Measurements from ENCODE around the gene STAT3.

Gene STAT3

DNA sequence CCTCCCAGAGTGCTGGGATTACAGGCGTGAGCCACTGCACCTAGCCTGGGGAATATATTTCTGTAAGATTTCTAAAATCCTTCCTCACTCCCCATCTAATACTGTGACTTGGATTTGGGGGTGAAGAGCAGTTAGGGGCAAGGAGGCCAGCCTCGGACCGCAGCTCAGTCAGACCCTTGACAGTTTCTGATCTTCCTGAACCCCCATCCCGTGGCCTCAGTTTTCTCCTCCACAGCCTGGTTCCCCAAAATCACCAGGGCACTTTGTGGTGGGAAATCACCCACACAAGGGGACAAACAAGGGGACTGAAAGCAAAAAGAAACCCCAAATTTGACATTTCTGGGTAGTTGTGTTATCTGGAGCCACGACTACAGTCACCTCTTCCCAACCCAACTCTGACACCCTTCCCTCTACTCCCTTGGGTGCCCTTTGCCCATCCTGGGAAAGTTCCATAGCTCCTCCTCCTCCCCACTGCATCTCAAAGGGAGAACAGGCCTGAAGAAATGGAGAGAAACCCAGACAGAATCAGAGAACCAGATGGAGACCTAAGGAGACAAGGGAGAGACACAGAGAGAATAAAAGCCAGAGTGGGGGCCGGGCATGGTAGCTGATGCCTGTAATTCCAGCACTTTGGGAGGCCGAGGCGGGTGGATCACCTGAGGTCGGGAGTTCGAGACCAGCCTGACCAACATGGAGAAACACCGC, 102.7 kb downstream of the STAT3 start:
- DNase-seq (ENCODE audit: insufficient read length) (no peak), FAIRE-seq (no peak)
- TF ChIP-seq POLR2A (IDR thresholded peaks at IDR 0.05; ENCODE audit: low read depth, low read length) = no peak

- TF ChIP-seq POLR2A (IDR thresholded peaks at IDR 0.05; ENCODE audit: low read depth, low read length) = no peak
- TF ChIP-seq TAF1 (IDR thresholded peaks at IDR 0.05; ENCODE audit: borderline replicate concordance, low read depth, low read length) = no peak
- no peak for TF ChIP-seq POLR2AphosphoS5 (IDR thresholded peaks at IDR 0.05; ENCODE audit: low read depth, low read length)
- no peak for FAIRE-seq
Observed at GRCh38 chr17:42284566-42284965, 103.7 kb downstream of the STAT3 start.

GRCh38 chr17:42284024-42284369, 104.2 kb downstream of the STAT3 start:
- TF ChIP-seq TAF1 (IDR thresholded peaks at IDR 0.05; ENCODE audit: borderline replicate concordance, low read depth, low read length) = no peak
- TF ChIP-seq POLR2AphosphoS5 (IDR thresholded peaks at IDR 0.05; ENCODE audit: low read depth, low read length) = no peak
- TF ChIP-seq POLR2A (IDR thresholded peaks at IDR 0.05; ENCODE audit: low read depth, low read length) = no peak
- no peak for FAIRE-seq
- DNase-seq (ENCODE audit: insufficient read length) = no peak

More at GRCh38 chr17:42284566-42284965, 103.7 kb downstream of the STAT3 start:
- no peak for DNase-seq (ENCODE audit: insufficient read length)

DNA sequence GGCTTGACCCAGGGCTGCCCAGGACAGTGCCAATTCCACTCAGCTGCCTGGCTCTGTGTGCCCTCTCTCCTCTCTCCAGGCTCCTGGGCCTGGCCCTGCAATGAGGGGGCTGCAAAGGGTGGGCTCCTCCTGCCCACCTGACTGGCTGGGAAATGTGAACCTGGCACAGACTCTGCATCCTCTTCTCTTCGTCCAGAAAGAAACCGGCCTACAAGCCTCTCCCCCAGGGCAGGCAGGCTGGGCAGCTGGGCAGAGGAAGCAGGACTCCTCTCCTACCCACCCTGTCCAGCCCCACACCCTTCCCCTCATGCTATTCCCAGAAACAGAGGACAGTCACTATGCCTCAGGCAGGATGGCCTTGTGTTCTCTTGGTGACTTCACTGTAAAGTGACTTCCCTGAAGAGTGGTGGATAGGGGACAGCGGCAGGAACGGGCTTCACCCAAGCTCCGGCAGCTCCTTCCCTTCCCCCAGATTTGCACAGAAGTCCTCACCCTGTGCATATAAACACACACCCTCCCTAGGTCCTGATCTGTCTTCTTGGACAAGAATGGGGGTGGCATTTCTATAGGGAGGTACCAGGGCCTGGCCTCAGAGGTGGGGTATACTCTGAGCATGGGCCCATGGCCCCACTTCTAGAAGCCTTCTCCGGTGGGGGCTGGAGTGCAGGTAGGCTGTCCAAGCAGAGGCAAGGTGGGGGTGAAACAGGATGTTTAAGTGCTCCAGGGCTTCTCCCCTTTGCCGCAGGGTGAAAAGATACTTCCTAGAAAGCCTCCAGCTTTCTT, 104.8 kb downstream of the STAT3 start:
- FAIRE-seq = no peak
- no peak for TF ChIP-seq TAF1 (IDR thresholded peaks at IDR 0.05; ENCODE audit: borderline replicate concordance, low read depth, low read length)
- no peak for TF ChIP-seq POLR2A (IDR thresholded peaks at IDR 0.05; ENCODE audit: low read depth, low read length)
- no peak for TF ChIP-seq POLR2AphosphoS5 (IDR thresholded peaks at IDR 0.05; ENCODE audit: low read depth, low read length)
- DNase-seq (ENCODE audit: insufficient read length) = no peak

DNA sequence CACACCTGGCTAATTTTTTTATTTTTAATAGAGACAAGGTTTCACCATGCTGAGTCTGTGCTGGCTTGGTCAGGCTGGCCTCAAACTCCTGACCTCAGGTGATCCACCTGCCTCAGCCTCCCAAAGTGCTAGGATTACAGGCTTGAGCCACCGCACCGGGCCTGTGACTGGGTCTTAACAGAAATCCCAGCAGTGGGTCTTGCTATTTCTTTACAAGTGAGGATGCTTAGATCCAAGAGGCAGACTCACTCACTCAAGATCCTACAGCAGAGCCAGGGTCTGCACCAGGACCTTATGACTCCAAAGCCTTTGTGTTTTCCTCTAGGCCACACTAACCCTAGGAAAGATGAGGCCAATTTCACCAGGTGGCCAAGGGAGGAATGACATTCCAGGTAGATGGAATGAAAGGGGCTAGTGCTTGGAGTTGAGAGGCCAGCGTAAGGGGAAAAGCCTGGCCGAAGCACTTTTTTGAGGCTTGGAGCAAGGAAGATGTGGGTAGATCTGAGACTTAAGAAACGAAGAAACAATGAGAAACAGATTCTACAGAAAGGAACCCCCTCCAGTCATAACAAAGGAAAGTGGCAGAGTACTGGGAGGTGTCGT, 105.7 kb downstream of the STAT3 start:
- FAIRE-seq = no peak
- no peak for DNase-seq (ENCODE audit: insufficient read length)
- no peak for TF ChIP-seq POLR2A (IDR thresholded peaks at IDR 0.05; ENCODE audit: low read depth, low read length)
- TF ChIP-seq POLR2AphosphoS5 (IDR thresholded peaks at IDR 0.05; ENCODE audit: low read depth, low read length) = no peak
- TF ChIP-seq TAF1 (IDR thresholded peaks at IDR 0.05; ENCODE audit: borderline replicate concordance, low read depth, low read length) = no peak

- TF ChIP-seq TAF1 (IDR thresholded peaks at IDR 0.05; ENCODE audit: borderline replicate concordance, low read depth, low read length) (no peak), POLR2A (IDR thresholded peaks at IDR 0.05; ENCODE audit: low read depth, low read length) (no peak), POLR2AphosphoS5 (IDR thresholded peaks at IDR 0.05; ENCODE audit: low read depth, low read length) (no peak)
- FAIRE-seq (no peak), DNase-seq (ENCODE audit: insufficient read length) (no peak)
Observed at GRCh38 chr17:42281571-42282096, 106.6 kb downstream of the STAT3 start.

DNA sequence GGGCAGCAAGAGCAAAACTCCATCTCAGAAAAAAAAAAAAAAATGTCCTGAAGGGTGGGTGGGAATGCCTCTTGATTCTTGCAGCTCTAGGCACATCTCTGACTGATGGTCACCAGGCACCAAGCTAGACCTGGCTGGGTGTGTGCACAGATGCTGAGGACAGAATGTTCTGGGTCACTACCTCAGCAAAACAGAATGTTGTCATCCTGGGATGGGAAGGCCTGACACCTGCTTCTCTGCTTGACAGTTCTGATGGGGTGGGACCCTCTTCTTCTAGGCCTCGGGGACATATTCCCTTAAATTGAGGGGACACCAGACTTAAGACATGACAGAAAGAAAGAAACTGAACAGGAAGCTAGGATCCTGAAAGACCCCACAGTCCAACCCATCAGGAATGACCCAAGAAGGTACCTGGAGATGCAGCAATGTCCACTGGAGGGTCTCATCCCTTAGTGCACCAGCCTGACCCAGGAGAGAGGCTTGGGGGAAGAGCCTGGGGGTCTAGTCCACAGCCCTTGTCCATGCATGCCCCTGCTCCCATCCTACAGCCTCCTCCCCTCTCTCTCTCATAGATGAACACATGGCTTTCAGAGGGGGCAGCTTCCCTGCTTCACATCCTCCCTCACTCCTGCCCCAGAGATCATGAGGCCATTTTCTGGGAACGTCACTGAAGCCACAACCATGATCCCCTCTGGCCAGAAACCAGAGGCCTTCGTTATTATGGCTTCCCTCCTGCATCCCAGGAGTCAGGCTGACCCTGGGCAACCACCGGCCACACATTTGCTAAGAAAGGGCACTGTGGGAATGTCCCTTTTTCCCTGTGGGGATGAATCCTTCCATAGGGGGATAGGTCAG, 108.2 kb downstream of the STAT3 start:
- DNase-seq (ENCODE audit: insufficient read length) (no peak), FAIRE-seq (no peak)
- TF ChIP-seq TAF1 (IDR thresholded peaks at IDR 0.05; ENCODE audit: borderline replicate concordance, low read depth, low read length) (no peak), POLR2AphosphoS5 (IDR thresholded peaks at IDR 0.05; ENCODE audit: low read depth, low read length) (no peak), POLR2A (IDR thresholded peaks at IDR 0.05; ENCODE audit: low read depth, low read length) (no peak)

DNA sequence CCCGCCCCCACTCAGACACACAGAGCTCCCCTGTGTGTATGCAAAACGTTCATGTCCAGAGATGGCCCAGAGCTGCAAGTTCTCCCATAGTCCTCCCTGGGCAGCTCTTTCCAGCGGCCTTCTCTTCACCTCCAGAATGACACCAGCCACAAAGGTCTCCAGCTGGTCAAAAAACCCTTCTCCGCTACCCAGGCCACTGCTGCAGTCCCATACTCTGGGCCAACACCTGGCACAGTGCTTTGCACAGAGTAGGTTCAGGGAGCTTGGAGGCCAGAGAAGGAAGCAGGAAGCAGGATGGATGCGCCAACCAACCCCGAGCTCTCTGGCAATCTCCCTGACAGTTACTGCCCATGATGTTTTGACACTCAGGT, 110.9 kb downstream of the STAT3 start:
- DNase-seq (ENCODE audit: insufficient read length) = no peak
- FAIRE-seq = no peak
- TF ChIP-seq POLR2AphosphoS5 (IDR thresholded peaks at IDR 0.05; ENCODE audit: low read depth, low read length) (no peak), TAF1 (IDR thresholded peaks at IDR 0.05; ENCODE audit: borderline replicate concordance, low read depth, low read length) (no peak), POLR2A (IDR thresholded peaks at IDR 0.05; ENCODE audit: low read depth, low read length) (no peak)

DNA sequence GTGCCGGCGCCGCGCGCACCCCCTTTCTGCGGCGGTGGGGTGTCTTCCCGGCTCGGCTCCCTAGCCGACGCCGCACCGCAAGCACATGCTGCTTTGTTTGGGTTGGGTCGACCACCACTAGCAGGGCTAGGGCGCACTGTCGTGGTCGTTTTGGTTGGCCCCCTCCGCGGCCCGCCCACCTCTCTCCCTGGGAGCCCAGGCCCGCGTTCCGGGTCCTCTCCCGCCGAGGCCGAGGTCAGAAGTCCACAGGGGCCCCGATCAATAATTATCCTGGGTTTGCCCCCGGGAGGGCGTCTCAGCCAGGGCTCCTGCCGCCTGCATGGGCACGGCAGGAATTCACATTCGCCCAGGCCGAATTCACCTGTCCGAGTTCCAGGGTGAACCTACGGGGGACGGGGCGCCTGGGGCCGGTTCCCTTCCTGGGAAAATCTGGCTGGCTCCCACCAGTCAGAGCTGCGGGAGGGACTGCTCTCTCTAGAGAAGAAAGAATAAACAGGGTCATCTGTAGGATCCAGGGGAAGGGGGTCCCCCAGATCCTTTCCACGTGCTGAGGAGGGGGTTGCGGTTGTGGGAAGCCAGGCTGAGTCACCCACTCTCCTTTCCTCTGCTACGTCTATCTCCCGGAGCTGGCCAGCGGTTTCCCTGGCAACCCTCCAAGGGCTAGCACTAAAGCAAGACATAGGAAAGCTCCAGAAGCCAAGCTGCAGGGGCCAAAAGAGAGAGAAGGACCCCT, 111.5 kb downstream of the STAT3 start:
- TF ChIP-seq POLR2AphosphoS5 (IDR thresholded peaks at IDR 0.05; ENCODE audit: low read depth, low read length) (no peak), TAF1 (IDR thresholded peaks at IDR 0.05; ENCODE audit: borderline replicate concordance, low read depth, low read length) (no peak), POLR2A (IDR thresholded peaks at IDR 0.05; ENCODE audit: low read depth, low read length) (no peak)
- FAIRE-seq (no peak), DNase-seq (ENCODE audit: insufficient read length) (no peak)

DNA sequence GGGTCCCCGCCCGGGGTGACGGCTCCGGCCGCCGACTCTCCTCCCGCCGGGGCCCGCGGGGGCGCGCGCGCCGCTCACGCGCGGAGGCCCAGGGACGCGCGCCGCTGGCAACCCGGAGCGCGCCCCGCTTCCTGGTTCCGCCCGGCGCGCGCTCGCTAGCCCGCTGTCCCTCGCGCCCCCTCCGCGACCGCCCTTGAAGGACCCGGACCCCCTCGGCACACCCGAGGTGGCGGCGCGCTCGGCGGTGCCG, 112.0 kb downstream of the STAT3 start, which contains the start of gene STAT5B:
TSS of gene STAT5B (minus strand) at position 33 of the 250 bp plus-strand sequence. CDS start 44,264 bp downstream, outside the sequence.
- DNase-seq (ENCODE audit: insufficient read length) (peak; percentile 91), FAIRE-seq (peak; percentile 76)
- TF ChIP-seq TAF1 (IDR thresholded peaks at IDR 0.05; ENCODE audit: borderline replicate concordance, low read depth, low read length) (peak; percentile 33; the same call in 1 of the 2 replicates), POLR2AphosphoS5 (IDR thresholded peaks at IDR 0.05; ENCODE audit: low read depth, low read length) (no peak), POLR2A (IDR thresholded peaks at IDR 0.05; ENCODE audit: low read depth, low read length) (peak; percentile 67; the same call in 1 of the 2 replicates)
